Stimulated activated memory B cell treated with anti-CD40 and anti-IgM and Interleukin-4, amounts not matched to agents 10 μg/mL and 1 μg/mL and 100 μg/mL, for 72 hours (primary cell): Measurements from ENCODE around the gene CX3CL1.
"Not testable (repeated sequence)": the region's sequence is repeated elsewhere in the genome, so short reads cannot be mapped to it uniquely, and the experiment has no call there.

Source experiments
- ATAC-seq: fragments of 150-1000 bp; cut with Tn5 transposase; 2 replicates; pipeline ENCODE4 v1.10.0; 2021
- H3K27ac Mint-ChIP-seq: one replicate; pipeline ENCODE4 v1.8.0; 2022; ENCODE audit warnings: mild to moderate bottlenecking, mixed read lengths
- H3K27me3 Mint-ChIP-seq: one replicate; pipeline ENCODE4 v1.8.0; 2022; ENCODE audit warnings: mixed read lengths
- H3K36me3 Mint-ChIP-seq: one replicate; pipeline ENCODE4 v1.8.0; 2022; ENCODE audit warnings: mixed read lengths
- H3K4me1 Mint-ChIP-seq: one replicate; pipeline ENCODE4 v1.8.0; 2022; ENCODE audit warnings: mixed read lengths
- H3K4me3 Mint-ChIP-seq: one replicate; pipeline ENCODE4 v1.8.0; 2022; ENCODE audit warnings: mild to moderate bottlenecking, moderate library complexity, mixed read lengths
- H3K9me3 Mint-ChIP-seq: one replicate; pipeline ENCODE4 v1.8.0; 2022; ENCODE audit warnings: mixed read lengths

Gene CX3CL1

DNA sequence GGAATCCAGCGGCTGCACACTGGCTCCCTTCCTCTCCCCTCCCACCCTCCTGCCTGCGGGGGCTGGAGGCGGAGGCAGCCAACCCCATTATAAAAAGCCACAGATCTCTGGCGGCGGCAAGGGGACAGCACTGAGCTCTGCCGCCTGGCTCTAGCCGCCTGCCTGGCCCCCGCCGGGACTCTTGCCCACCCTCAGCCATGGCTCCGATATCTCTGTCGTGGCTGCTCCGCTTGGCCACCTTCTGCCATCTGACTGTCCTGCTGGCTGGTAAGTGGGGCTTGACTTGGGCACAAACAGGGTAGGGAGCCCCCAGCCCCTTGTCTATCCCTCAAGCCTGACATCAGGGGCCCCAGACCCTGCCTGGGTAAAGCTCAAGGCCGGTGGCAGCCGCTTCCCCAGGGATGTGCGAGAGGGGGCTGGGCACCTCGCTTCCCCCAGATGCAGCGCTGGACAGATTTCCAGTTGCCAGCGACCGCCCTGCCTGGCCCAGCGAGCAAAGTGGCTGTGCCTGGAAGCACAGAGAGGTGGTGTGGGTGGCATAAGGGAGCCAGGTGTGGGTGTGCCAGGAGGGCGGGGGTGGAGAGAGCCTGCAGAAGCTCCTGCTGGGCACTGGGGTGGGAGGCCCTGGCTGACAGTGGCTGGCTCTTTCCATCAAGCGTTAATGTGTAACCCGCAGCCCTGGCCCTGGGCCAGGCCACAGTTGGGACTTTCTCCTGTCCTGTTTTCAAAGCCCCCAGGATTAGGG is at the start of gene CX3CL1:
TSS of gene CX3CL1 (plus strand) at position 119 of the 745 bp plus-strand sequence. CDS start at position 198, 79 bp downstream.
- no peak within 1 kb of the TSS for H3K4me3 Mint-ChIP-seq
- H3K27me3 Mint-ChIP-seq, result no peaks in the 10 kb centered on the region
- peak within 1 kb of the TSS; percentile 79 for H3K27ac Mint-ChIP-seq
- H3K4me1 Mint-ChIP-seq, result peaks cover 69% of the 10 kb centered on the region
- H3K36me3 Mint-ChIP-seq, result peaks cover 6% of the 10 kb centered on the region
- peaks cover 5% of the 10 kb centered on the region for H3K9me3 Mint-ChIP-seq
- no peak for ATAC-seq

- ATAC-seq, result peak; percentile 75
- Mint-ChIP-seq H3K27me3 (no peaks in the 10 kb centered on the region), H3K4me1 (peaks cover 13% of the 10 kb centered on the region), H3K27ac (peak overlapping the region; percentile 77), H3K36me3 (no peaks in the 10 kb centered on the region), H3K4me3 (no peak overlapping the region), H3K9me3 (no peaks in the 10 kb centered on the region)
Observed at GRCh38 chr16:57324749-57325148, 47.5 kb upstream of the CX3CL1 start.

- no peak for ATAC-seq
- peak overlapping the region; percentile 77 for H3K27ac Mint-ChIP-seq
- peaks cover 18% of the 10 kb centered on the region for H3K4me1 Mint-ChIP-seq
Observed at GRCh38 chr16:57325458-57325857, 46.8 kb upstream of the CX3CL1 start.

GRCh38 chr16:57329718-57330327 is 42.5 kb upstream of the CX3CL1 start:
- Mint-ChIP-seq H3K27ac (no peak overlapping the region), H3K9me3 (no peaks in the 10 kb centered on the region), H3K4me1 (peaks cover 12% of the 10 kb centered on the region), H3K36me3 (no peaks in the 10 kb centered on the region), H3K4me3 (no peak overlapping the region), H3K27me3 (no peaks in the 10 kb centered on the region)
- no peak for ATAC-seq

More at GRCh38 chr16:57325458-57325857, 46.8 kb upstream of the CX3CL1 start:
- no peak overlapping the region for H3K4me3 Mint-ChIP-seq
- no peaks in the 10 kb centered on the region for H3K27me3 Mint-ChIP-seq
- no peaks in the 10 kb centered on the region for H3K9me3 Mint-ChIP-seq
- no peaks in the 10 kb centered on the region for H3K36me3 Mint-ChIP-seq

DNA sequence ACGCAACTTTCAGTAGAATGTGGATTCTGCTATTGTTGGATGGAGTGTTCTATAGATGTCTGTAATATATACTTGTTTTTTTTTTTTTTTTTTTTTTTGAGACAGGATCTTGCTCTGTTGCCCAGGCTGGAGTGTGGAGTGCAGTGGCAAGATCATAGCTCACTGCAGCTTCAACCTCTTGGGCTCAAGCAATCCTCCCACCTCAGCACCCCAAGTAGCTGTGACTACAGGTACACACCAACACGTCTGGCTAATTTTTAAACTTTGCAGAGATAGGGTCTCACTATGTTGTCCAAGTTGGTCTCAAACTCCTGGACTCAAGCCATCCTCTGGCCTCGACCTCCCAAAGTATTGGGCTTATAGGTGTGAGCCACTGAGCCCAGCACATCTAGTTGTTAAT is 40.9 kb upstream of the CX3CL1 start:
- no peak for ATAC-seq
- Mint-ChIP-seq H3K27me3 (no peaks in the 10 kb centered on the region), H3K9me3 (no peaks in the 10 kb centered on the region), H3K4me3 (no peak overlapping the region), H3K4me1 (peaks cover 7% of the 10 kb centered on the region), H3K36me3 (no peaks in the 10 kb centered on the region), H3K27ac (no peak overlapping the region)

- H3K9me3 Mint-ChIP-seq, result no peaks in the 10 kb centered on the region
- no peak for ATAC-seq
- H3K27ac Mint-ChIP-seq, result no peak overlapping the region
- H3K27me3 Mint-ChIP-seq, result no peaks in the 10 kb centered on the region
- H3K36me3 Mint-ChIP-seq, result no peaks in the 10 kb centered on the region
- no peak overlapping the region for H3K4me3 Mint-ChIP-seq
- H3K4me1 Mint-ChIP-seq, result peaks cover 9% of the 10 kb centered on the region
Observed at GRCh38 chr16:57333402-57333801, 38.9 kb upstream of the CX3CL1 start.

DNA sequence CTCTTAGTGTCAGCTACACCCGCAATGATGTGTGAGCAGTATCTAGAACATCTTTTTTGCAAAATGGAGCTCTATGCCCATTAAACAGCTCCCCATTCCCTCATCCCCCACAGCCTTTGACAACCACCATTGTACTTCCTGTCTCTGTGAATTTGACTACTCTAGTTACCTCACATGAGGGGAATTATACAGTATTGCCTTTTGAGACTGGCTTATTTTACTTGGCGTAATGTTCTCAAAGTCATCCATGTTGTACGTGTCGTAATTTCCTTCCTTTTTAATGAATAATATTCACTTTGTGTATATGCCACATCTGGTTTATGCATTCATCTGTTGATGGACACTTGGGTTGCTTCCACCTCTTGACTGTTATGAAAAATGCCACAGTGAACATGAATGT is 36.9 kb upstream of the CX3CL1 start:
- ATAC-seq, result no peak
- no peak overlapping the region for H3K27ac Mint-ChIP-seq
- no peak overlapping the region for H3K4me3 Mint-ChIP-seq
- peaks cover 22% of the 10 kb centered on the region for H3K4me1 Mint-ChIP-seq
- no peaks in the 10 kb centered on the region for H3K9me3 Mint-ChIP-seq
- no peaks in the 10 kb centered on the region for H3K27me3 Mint-ChIP-seq
- H3K36me3 Mint-ChIP-seq, result no peaks in the 10 kb centered on the region

- peak; percentile 53 for ATAC-seq
- Mint-ChIP-seq H3K36me3 (no peaks in the 10 kb centered on the region), H3K27ac (peak overlapping the region; percentile 83), H3K9me3 (no peaks in the 10 kb centered on the region), H3K4me1 (peaks cover 66% of the 10 kb centered on the region), H3K4me3 (peak overlapping the region; percentile 8), H3K27me3 (no peaks in the 10 kb centered on the region)
Observed at GRCh38 chr16:57341062-57341440, 31.2 kb upstream of the CX3CL1 start.

DNA sequence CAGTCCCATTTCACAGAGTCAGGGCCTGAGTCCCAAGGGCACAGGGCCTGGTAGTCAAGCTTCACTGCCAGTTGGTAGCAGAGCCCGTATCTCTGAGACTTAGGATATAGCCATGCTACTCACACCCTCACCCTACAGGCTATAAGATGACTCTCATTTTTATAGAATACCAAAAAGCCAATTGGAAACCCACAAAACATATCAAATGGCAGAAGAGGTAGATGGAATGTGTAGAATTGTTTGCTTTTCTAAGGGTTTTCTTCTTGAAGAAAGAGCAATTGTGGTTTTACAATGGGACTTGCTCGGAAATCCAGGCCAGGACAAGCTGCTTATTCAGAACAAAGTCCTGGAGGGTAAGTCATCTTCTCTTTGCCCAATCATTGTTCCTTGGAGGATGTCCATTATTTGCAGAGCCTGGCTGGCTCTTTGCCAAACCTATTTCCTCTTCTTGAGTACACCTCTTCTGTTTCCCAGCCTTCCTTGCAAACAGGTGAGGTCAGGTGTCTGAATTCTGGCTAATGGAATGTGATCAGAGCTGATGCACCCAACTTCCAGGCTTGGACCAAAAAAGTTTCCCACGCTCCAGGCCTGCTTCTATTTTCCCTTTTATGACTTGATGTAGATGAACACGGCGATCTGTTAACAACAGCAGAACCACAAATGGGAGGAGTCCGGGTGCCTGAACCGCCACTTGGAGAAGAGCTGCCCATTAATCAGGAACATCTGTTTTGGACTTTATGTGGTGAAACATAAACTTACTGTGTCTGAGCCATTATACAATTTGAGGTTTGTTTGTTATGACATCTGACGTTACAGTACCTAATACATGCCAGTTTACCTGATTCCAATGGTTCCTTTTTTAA is 30.6 kb upstream of the CX3CL1 start:
- Mint-ChIP-seq H3K4me3 (peak overlapping the region; percentile 19), H3K4me1 (peaks cover 66% of the 10 kb centered on the region), H3K36me3 (no peaks in the 10 kb centered on the region), H3K27me3 (no peaks in the 10 kb centered on the region), H3K9me3 (no peaks in the 10 kb centered on the region), H3K27ac (peak overlapping the region; percentile 83)
- ATAC-seq, result peak; percentile 5

GRCh38 chr16:57342606-57343005 is 29.7 kb upstream of the CX3CL1 start:
- ATAC-seq, H3K27me3 Mint-ChIP-seq, H3K36me3 Mint-ChIP-seq, H3K9me3 Mint-ChIP-seq: not testable (repeated sequence)
- Mint-ChIP-seq H3K4me1 (peaks cover 75% of the 10 kb centered on the region), H3K27ac (peak overlapping the region; percentile 83), H3K4me3 (peak overlapping the region; percentile 3)

GRCh38 chr16:57343221-57343620 is 29.1 kb upstream of the CX3CL1 start:
- H3K4me1 Mint-ChIP-seq, result peaks cover 80% of the 10 kb centered on the region
- ATAC-seq, result peak; percentile 12
- H3K27me3 Mint-ChIP-seq, result no peaks in the 10 kb centered on the region

DNA sequence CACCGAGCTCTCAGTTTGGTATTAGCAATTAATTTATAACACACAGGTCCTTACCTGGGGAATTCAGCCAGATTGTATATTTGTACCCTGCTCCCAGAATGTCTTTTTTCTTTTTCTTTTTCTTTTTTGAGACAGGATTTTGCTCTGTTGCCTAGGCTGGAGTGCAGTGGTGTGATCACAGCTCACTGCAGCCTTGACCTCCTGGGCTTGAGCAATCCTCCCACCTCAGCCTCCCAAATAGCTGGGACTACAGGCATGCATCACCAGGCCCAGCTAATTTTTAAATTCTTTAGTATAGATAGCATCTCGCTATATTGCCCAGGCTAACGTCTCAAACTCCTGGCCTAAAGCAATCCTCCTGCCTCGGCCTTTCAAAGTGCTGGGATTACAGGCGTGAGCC is 28.2 kb upstream of the CX3CL1 start:
- not testable (repeated sequence) for H3K9me3 Mint-ChIP-seq, H3K27me3 Mint-ChIP-seq, H3K36me3 Mint-ChIP-seq, ATAC-seq
- peak overlapping the region; percentile 74 for H3K4me3 Mint-ChIP-seq
- H3K27ac Mint-ChIP-seq, result peak overlapping the region; percentile 83
- H3K4me1 Mint-ChIP-seq, result peaks cover 80% of the 10 kb centered on the region

More at GRCh38 chr16:57343221-57343620, 29.1 kb upstream of the CX3CL1 start:
- Mint-ChIP-seq H3K9me3 (peaks cover 5% of the 10 kb centered on the region), H3K36me3 (peaks cover 7% of the 10 kb centered on the region), H3K4me3 (peak overlapping the region; percentile 74), H3K27ac (peak overlapping the region; percentile 83)

DNA sequence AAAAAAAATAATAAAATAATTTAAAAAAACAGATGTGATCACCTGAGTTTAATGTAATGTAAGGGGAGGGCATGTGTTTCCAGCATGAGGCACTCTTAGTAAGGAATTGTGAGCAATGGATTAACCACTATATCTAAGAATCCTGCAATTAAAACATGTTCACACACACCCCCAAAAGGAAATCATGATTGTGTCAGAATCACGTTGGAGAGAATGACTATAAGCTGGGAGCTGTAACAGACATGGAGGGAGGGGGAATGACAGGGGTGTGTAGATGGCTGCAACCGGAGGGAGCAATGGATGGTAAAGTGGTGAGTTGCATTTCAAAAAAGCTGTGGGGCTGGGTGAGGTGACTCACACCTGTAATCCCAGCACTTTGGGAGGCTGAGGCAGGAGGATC is 27.3 kb upstream of the CX3CL1 start:
- H3K27me3 Mint-ChIP-seq, result no peaks in the 10 kb centered on the region
- peak overlapping the region; percentile 43 for H3K27ac Mint-ChIP-seq
- peaks cover 80% of the 10 kb centered on the region for H3K4me1 Mint-ChIP-seq

GRCh38 chr16:57345666-57346204 is 26.6 kb upstream of the CX3CL1 start:
- Mint-ChIP-seq H3K4me3 (no peak overlapping the region), H3K27ac (peak overlapping the region; percentile 43), H3K27me3 (no peaks in the 10 kb centered on the region), H3K36me3 (peaks cover 7% of the 10 kb centered on the region), H3K4me1 (peaks cover 78% of the 10 kb centered on the region), H3K9me3 (peaks cover 5% of the 10 kb centered on the region)
- ATAC-seq, result no peak

More for the DNA sequence above, 27.3 kb upstream of the CX3CL1 start:
- Mint-ChIP-seq H3K9me3 (peaks cover 5% of the 10 kb centered on the region), H3K4me3 (no peak overlapping the region), H3K36me3 (peaks cover 7% of the 10 kb centered on the region)
- no peak for ATAC-seq

DNA sequence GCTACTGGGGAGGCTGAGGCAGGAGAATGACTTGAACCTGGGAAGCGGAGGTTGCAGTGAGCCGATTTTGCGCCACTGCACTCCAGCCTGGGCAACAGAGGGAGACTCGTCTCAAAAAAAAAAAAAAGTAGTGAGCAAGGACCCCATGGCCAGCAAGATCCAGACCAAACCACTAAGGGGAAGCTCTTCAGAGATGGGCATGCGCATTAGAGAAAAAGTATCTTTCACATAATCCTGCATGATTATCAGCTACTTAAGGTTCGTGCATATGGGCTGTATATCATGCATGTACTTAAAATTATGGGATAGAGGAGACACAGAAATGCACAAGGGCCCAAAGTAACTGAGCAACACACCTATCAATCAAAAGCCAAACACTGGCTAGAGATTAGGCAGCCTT is 24.4 kb upstream of the CX3CL1 start:
- no peaks in the 10 kb centered on the region for H3K27me3 Mint-ChIP-seq
- peak overlapping the region; percentile 40 for H3K27ac Mint-ChIP-seq
- no peak for ATAC-seq

More for the DNA sequence above, 24.4 kb upstream of the CX3CL1 start:
- Mint-ChIP-seq H3K9me3 (peaks cover 8% of the 10 kb centered on the region), H3K4me1 (peaks cover 71% of the 10 kb centered on the region), H3K4me3 (peak overlapping the region; percentile 16), H3K36me3 (peaks cover 12% of the 10 kb centered on the region)
